H1 (cell line): Measurements from ENCODE around the gene UTP14C. TPM values are rescaled to one million over a fixed set of nuclear protein-coding genes. Genes with fewer than 3 reads are reported as not detected.

Experiments
- CTCF ChIA-PET: fragments of 300-600 bp; sonication (Branson Sonifier 250); formaldehyde crosslinking; loops from one replicate; lab custom pipeline; 2021; ENCODE audit not compliant: partially characterized antibody; lab: Charles Lee
- POLR2A ChIA-PET: fragments of 300-600 bp; sonication (Branson Sonifier 250); formaldehyde crosslinking; loops from one replicate; lab custom pipeline; 2021; ENCODE audit warnings: inconsistent platforms; ENCODE audit not compliant: partially characterized antibody; lab: Charles Lee
- DNase-seq, 2 experiments: peaks; one replicate each; pipeline versions ENCODE4 v3.0.0 to v3.0.0-alpha.2; 2010 to 2022; ENCODE audit warnings: low spot score in 2 of 2, low read depth in 1 of 2, mixed read lengths in 1 of 2
- FAIRE-seq: peaks from 2 replicates; lab custom pipeline; 2011; peaks lifted over from hg19 to GRCh38; lab: Jason Lieb, UNC
- H2AFZ ChIP-seq: 2 replicates; pipeline ENCODE4 v1.8.1; 2012; ENCODE audit warnings: low read length, inconsistent platforms
- H2AK5ac ChIP-seq: 2 replicates; pipeline ENCODE4 v1.6.1; 2013; ENCODE audit warnings: low read depth, low read length
- H2BK120ac ChIP-seq: replicated peaks from 2 replicates; pipeline ENCODE3; 2013; ENCODE audit warnings: low read depth, low read length, inconsistent platforms
- H2BK12ac ChIP-seq: 2 replicates; pipeline ENCODE4 v1.6.1; 2013; ENCODE audit warnings: low read depth, low read length
- H2BK15ac ChIP-seq: 2 replicates; pipeline ENCODE4 v1.6.1; 2013; ENCODE audit warnings: low read length
- H2BK20ac ChIP-seq: 2 replicates; pipeline ENCODE4 v1.6.1; 2013; ENCODE audit warnings: low read length
- H2BK5ac ChIP-seq: 2 replicates; pipeline ENCODE4 v1.6.1; 2013; ENCODE audit warnings: low read depth, low read length
- H3K14ac ChIP-seq: 2 replicates; pipeline ENCODE4 v1.6.1; 2013; ENCODE audit warnings: inconsistent platforms; ENCODE audit not compliant: insufficient read length
- H3K18ac ChIP-seq: 2 replicates; pipeline ENCODE4 v1.6.1; 2013; ENCODE audit warnings: low read length; ENCODE audit errors: extremely low read depth
- H3K23ac ChIP-seq: 2 replicates; pipeline ENCODE4 v1.6.1; 2013; ENCODE audit warnings: inconsistent platforms; ENCODE audit not compliant: insufficient read length
- H3K23me2 ChIP-seq: 2 replicates; pipeline ENCODE4 v1.6.1; 2013; ENCODE audit warnings: low read depth, low read length
- H3K27ac ChIP-seq: 2 replicates; pipeline ENCODE4 v1.6.1; 2011; ENCODE audit warnings: low read depth, low read length, inconsistent platforms
- H3K27me3 ChIP-seq, 4 experiments: replicated peaks in 1 of 4; 1 replicate in 1 of 4; 2 replicates in 3 of 4; pipeline versions ENCODE4 v1.6.1 to v1.8.1; 2011 to 2013; ENCODE audit warnings: low read length in 3 of 4, mild to moderate bottlenecking in 3 of 4, inconsistent platforms in 2 of 4, mixed read lengths in 2 of 4, moderate library complexity in 1 of 4; ENCODE audit not compliant: control insufficient read depth in 3 of 4, insufficient read depth in 3 of 4; ENCODE audit errors: extremely low read depth in 1 of 4
- H3K36me3 ChIP-seq, 4 experiments: 2 replicates each; pipeline versions ENCODE4 v1.6.1 to v1.8.1; 2011 to 2013; ENCODE audit warnings: mild to moderate bottlenecking in 4 of 4, low read length in 3 of 4, moderate library complexity in 2 of 4, control low read depth in 1 of 4, inconsistent platforms in 1 of 4; ENCODE audit not compliant: insufficient read depth in 4 of 4, control insufficient read depth in 2 of 4
- H3K4ac ChIP-seq: replicated peaks from 2 replicates; pipeline ENCODE3; 2013; ENCODE audit warnings: low read length, low read depth, mixed read lengths, inconsistent platforms; ENCODE audit not compliant: insufficient read length
- H3K4me1 ChIP-seq, 4 experiments: replicated peaks in 1 of 4; 1 replicate in 1 of 4; 2 replicates in 3 of 4; pipeline versions ENCODE4 v1.6.1 to v1.8.1; 2011 to 2013; ENCODE audit warnings: low read length in 3 of 4, inconsistent platforms in 2 of 4, mixed read lengths in 1 of 4; ENCODE audit not compliant: insufficient read depth in 4 of 4, control insufficient read depth in 3 of 4
- H3K4me2 ChIP-seq, 2 experiments: 2 replicates each; pipeline versions ENCODE4 v1.6.1 to v1.8.1; 2011 to 2013; ENCODE audit warnings: low read depth in 2 of 2, low read length in 2 of 2, control low read depth in 1 of 2, inconsistent platforms in 1 of 2, mild to moderate bottlenecking in 1 of 2; ENCODE audit not compliant: insufficient read depth in 1 of 2
- H3K4me3 ChIP-seq, 4 experiments: fragments of 200-600, 300-600 bp in 1 of 4; sonication (generic), shearing (Covaris generic), sonication (Bioruptor Twin) in 1 of 4; 2 replicates each; pipeline versions ENCODE4 v1.5.1 to v1.8.1; 2011 to 2016; ENCODE audit warnings: low read length in 4 of 4, low read depth in 3 of 4, control low read depth in 2 of 4, inconsistent platforms in 2 of 4, mild to moderate bottlenecking in 2 of 4, mixed read lengths in 1 of 4, moderate library complexity in 1 of 4; ENCODE audit not compliant: insufficient read depth in 2 of 4; ENCODE audit errors: extremely low read depth in 1 of 4
- H3K56ac ChIP-seq: replicated peaks from 2 replicates; pipeline ENCODE3; 2013; ENCODE audit warnings: low read depth, mild to moderate bottlenecking, mixed read lengths, low read length, inconsistent platforms; ENCODE audit not compliant: insufficient read length
- H3K79me1 ChIP-seq: 2 replicates; pipeline ENCODE4 v1.6.1; 2013; ENCODE audit warnings: low read depth, low read length, control low read depth
- H3K79me2 ChIP-seq, 2 experiments: 2 replicates each; pipeline versions ENCODE4 v1.6.1 to v1.8.1; 2012 to 2013; ENCODE audit warnings: low read length in 2 of 2, mild to moderate bottlenecking in 2 of 2, inconsistent platforms in 1 of 2; ENCODE audit not compliant: insufficient read depth in 2 of 2, control insufficient read depth in 1 of 2
- H3K9ac ChIP-seq, 4 experiments: replicated peaks in 1 of 4; 1 replicate in 1 of 4; 2 replicates in 3 of 4; pipeline versions ENCODE4 v1.6.1 to v1.8.1; 2011 to 2013; ENCODE audit warnings: low read depth in 3 of 4, low read length in 3 of 4, control low read depth in 2 of 4, mild to moderate bottlenecking in 2 of 4, moderate library complexity in 2 of 4, inconsistent platforms in 1 of 4; ENCODE audit errors: extremely low read depth in 1 of 4
- H3K9me3 ChIP-seq, 2 experiments: 2 replicates each; pipeline versions ENCODE4 v1.6.1 to v1.8.1; 2012 to 2013; ENCODE audit warnings: mild to moderate bottlenecking in 2 of 2, moderate library complexity in 2 of 2, control low read depth in 1 of 2, inconsistent platforms in 1 of 2, low read depth in 1 of 2, low read length in 1 of 2, mixed read lengths in 1 of 2; ENCODE audit not compliant: insufficient read depth in 2 of 2
- H4K20me1 ChIP-seq, 2 experiments: replicated peaks in 1 of 2; 2 replicates each; pipeline versions ENCODE3 to v1.8.1; 2011 to 2013; ENCODE audit warnings: inconsistent platforms in 2 of 2, low read length in 2 of 2, mild to moderate bottlenecking in 1 of 2; ENCODE audit not compliant: insufficient read depth in 2 of 2, control insufficient read depth in 1 of 2
- H4K5ac ChIP-seq: 2 replicates; pipeline ENCODE4 v1.6.1; 2013; ENCODE audit warnings: low read length, low read depth, mixed read lengths, inconsistent platforms; ENCODE audit not compliant: insufficient read length
- H4K8ac ChIP-seq: 2 replicates; pipeline ENCODE4 v1.8.0; 2013; ENCODE audit warnings: mild to moderate bottlenecking, moderate library complexity, low read length, inconsistent platforms; ENCODE audit not compliant: insufficient read depth; ENCODE audit errors: extremely low read depth
- H4K91ac ChIP-seq: replicated peaks from 2 replicates; pipeline ENCODE3; 2013; ENCODE audit warnings: low read length, mixed read lengths, inconsistent platforms; ENCODE audit not compliant: insufficient read length
- E2F6 ChIP-seq: IDR thresholded peaks from 2 replicates; pipeline ENCODE4 v1.6.1; 2012; ENCODE audit warnings: inconsistent platforms
- EP300 ChIP-seq, 2 experiments: IDR thresholded peaks; 1 replicate in 1 of 2; 2 replicates in 1 of 2; pipeline ENCODE4 v1.6.1; 2011 to 2012; ENCODE audit warnings: low read depth in 2 of 2, low read length in 2 of 2, mild to moderate bottlenecking in 2 of 2, borderline replicate concordance in 1 of 2, inconsistent platforms in 1 of 2, moderate library complexity in 1 of 2
- HDAC2 ChIP-seq, 2 experiments: fragments of 300-600 bp in 1 of 2; sonication (generic) in 1 of 2; IDR thresholded peaks; 2 replicates each; pipeline ENCODE4 v1.6.1; 2011 to 2012; ENCODE audit warnings: low read depth in 2 of 2, low read length in 2 of 2, mild to moderate bottlenecking in 2 of 2, moderate library complexity in 2 of 2, borderline replicate concordance in 1 of 2, inconsistent platforms in 1 of 2
- HDAC6 ChIP-seq: IDR thresholded peaks from one replicate; pipeline ENCODE4 v1.7.1; 2012; ENCODE audit warnings: low read depth, mild to moderate bottlenecking, inconsistent platforms, low read length, moderate library complexity
- JUN ChIP-seq: IDR thresholded peaks from 2 replicates; pipeline ENCODE4 v1.6.1; 2011; ENCODE audit warnings: low read depth, mild to moderate bottlenecking, improper control_type of control experiment, low read length
- KDM4A ChIP-seq: IDR thresholded peaks from one replicate; pipeline ENCODE4 v1.7.1; 2012; ENCODE audit warnings: low read depth, mild to moderate bottlenecking, moderate library complexity, low read length, inconsistent platforms; ENCODE audit not compliant: severe bottlenecking
- RAD21 ChIP-seq, 2 experiments: IDR thresholded peaks in 1 of 2; conservative IDR thresholded peaks in 1 of 2; 2 replicates each; pipeline ENCODE4 v1.6.1; 2011; ENCODE audit warnings: low read depth in 2 of 2, low read length in 2 of 2, improper control_type of control experiment in 1 of 2, inconsistent platforms in 1 of 2, mild to moderate bottlenecking in 1 of 2, moderate library complexity in 1 of 2
- TAF1 ChIP-seq: IDR thresholded peaks from 2 replicates; pipeline ENCODE4 v1.6.1; 2011; ENCODE audit warnings: mild to moderate bottlenecking, low read depth, low read length
- ZNF274 ChIP-seq: IDR thresholded peaks from 2 replicates; pipeline ENCODE4 v1.7.0; 2012; ENCODE audit warnings: low read length, borderline replicate concordance; ENCODE audit errors: extremely low read depth
- WGBS, 2 experiments: shearing (Covaris generic) in 1 of 2; methylation state at CpG; one replicate each; pipeline versions ENCODE4 v1.1.6 to v1.1.7; 2013 to 2015; ENCODE audit warnings: low lambda C conversion rate in 2 of 2, mixed read lengths in 2 of 2, inconsistent platforms in 1 of 2, low coverage in 1 of 2, missing lambda C conversion rate in 1 of 2; ENCODE audit not compliant: insufficient replicate concordance in 2 of 2, insufficient coverage in 1 of 2, insufficient read length in 1 of 2; ENCODE audit errors: extremely low coverage in 1 of 2, missing lambda C conversion rate in 1 of 2; 5-methylcytosine and 5-hydroxymethylcytosine counted together
- polyA plus RNA-seq, 7 experiments: library from polyadenylated mRNA; depleted of rRNA in 3 of 7; stranded (reverse) in 5 of 7; unstranded in 2 of 7; fragments of >200 nt in 5 of 7; fragments of 200-250 nt in 2 of 7; gene quantifications; 1 replicate in 5 of 7; 2 replicates in 1 of 7; 4 replicates in 1 of 7; pipeline versions ENCODE4 v1.2.1 to v1.2.3, GENCODE V29; 2011 to 2013; ENCODE audit warnings: missing spikeins in 2 of 7, mixed read lengths in 2 of 7
- total RNA-seq: library from RNA; stranded (reverse); fragmentation: NEBNext Ultra II Directional; extraction: Animal tissue kit (Norgen Biotek cat#: 25700); gene quantifications from 2 replicates; pipeline ENCODE4 v1.2.1, GENCODE V29; 2021
- TF ChIP-seq, protein P1 (sequence below): IDR thresholded peaks from 2 replicates; pipeline ENCODE4 v1.6.1; 2011; ENCODE audit warnings: low read depth, mild to moderate bottlenecking, low read length; ENCODE audit not compliant: insufficient read depth

The UTP14C gene
- total and polyA plus RNA-seq, 2 of the 8 experiments (the other 6 are each of a cell fraction or from before 2014, with no cell fraction given), result 6.8 to 22.7 TPM

GRCh38 chr13:52016296-52016695 is 8.2 kb upstream of the UTP14C start:
- H3K27me3 ChIP-seq, result no peaks in the 10 kb centered on the region
- no peak overlapping the region for H3K4me3 ChIP-seq
- no peak overlapping the region for H3K4me2 ChIP-seq
- H3K18ac ChIP-seq, result no peak overlapping the region
- H4K5ac ChIP-seq, result no peak overlapping the region
- no peaks in the 10 kb centered on the region; a peak in 1 of 4 replicates for H3K9me3 ChIP-seq
- ChIA-PET POLR2A (interaction anchor here (1.1 kb wide), 1 partner anchor 10 kb away, joined by 3 read pairs; no protein-coding TSS in a partner anchor), CTCF (interaction anchor here (1.2 kb wide), 1 partner anchor 14 kb away, joined by 3 read pairs; no protein-coding TSS in a partner anchor)
- no peaks in the 10 kb centered on the region for H3K4me1 ChIP-seq
- H3K23me2 ChIP-seq, result peaks cover 4% of the 10 kb centered on the region
- H2AFZ ChIP-seq, result no peak overlapping the region
- H3K79me1 ChIP-seq, result peaks cover 1% of the 10 kb centered on the region; the same call in 1 of the 2 replicates
- no peak overlapping the region for H4K91ac ChIP-seq
- no peak overlapping the region for H3K23ac ChIP-seq
- DNase-seq (no peak), FAIRE-seq (no peak)
- H3K79me2 ChIP-seq, result peaks cover 0 to 57% of the 10 kb centered on the region in 2 experiments; a peak in 3 of 4 replicates
- no peak overlapping the region for H3K14ac ChIP-seq
- no peak overlapping the region for H2BK20ac ChIP-seq
- no peak overlapping the region for H3K27ac ChIP-seq
- H3K9ac ChIP-seq, result no peak overlapping the region
- H2BK15ac ChIP-seq, result no peak overlapping the region
- H2BK120ac ChIP-seq, result no peak overlapping the region
- H2BK12ac ChIP-seq, result no peak overlapping the region
- H4K8ac ChIP-seq, result no peak overlapping the region
- H3K56ac ChIP-seq, result no peak overlapping the region
- no peak overlapping the region for H3K4ac ChIP-seq
- peaks cover 0 to 2% of the 10 kb centered on the region in 2 experiments for H4K20me1 ChIP-seq
- H2AK5ac ChIP-seq, result no peak overlapping the region
- 85% methylated on average over 3 of the region's 3 CpGs; no CpG with 5 or more reads in 1 of the 2 experiments for WGBS, 2 experiments
- H3K36me3 ChIP-seq, result peaks cover 0 to 15% (median 5%) of the 10 kb centered on the region in 4 experiments; a peak in 4 of 8 replicates
- H2BK5ac ChIP-seq, result no peak overlapping the region
- TF ChIP-seq KDM4A (no peak), HDAC2 (IDR thresholded peaks at IDR 0.05; ENCODE audit: borderline replicate concordance in 1 of 2, low read depth in 2 of 2, low read length in 2 of 2) (no peak), HDAC6 (no peak), RAD21 (IDR thresholded peaks at IDR 0.05 in 1 of 2, conservative IDR thresholded peaks at IDR 0.05 in 1 of 2; ENCODE audit: low read depth in 2 of 2, low read length in 2 of 2) (no peak), E2F6 (no peak), TAF1 (no peak), ZNF274 (no peak), JUN (no peak), EP300 (IDR thresholded peaks at IDR 0.05; ENCODE audit: borderline replicate concordance in 1 of 2, low read depth in 2 of 2, low read length in 2 of 2) (no peak)
- TF ChIP-seq, protein P1, sequence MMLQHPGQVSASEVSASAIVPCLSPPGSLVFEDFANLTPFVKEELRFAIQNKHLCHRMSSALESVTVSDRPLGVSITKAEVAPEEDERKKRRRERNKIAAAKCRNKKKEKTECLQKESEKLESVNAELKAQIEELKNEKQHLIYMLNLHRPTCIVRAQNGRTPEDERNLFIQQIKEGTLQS, result no peak
